Islet of Langerhans (tissue), 1 donor: Measurements from ENCODE around the gene BCAR3.

ENCODE experiments used
- FAIRE-seq: peaks from one replicate; lab custom pipeline; 2011; peaks lifted over from hg19 to GRCh38; lab: Jason Lieb, UNC

Gene BCAR3

DNA sequence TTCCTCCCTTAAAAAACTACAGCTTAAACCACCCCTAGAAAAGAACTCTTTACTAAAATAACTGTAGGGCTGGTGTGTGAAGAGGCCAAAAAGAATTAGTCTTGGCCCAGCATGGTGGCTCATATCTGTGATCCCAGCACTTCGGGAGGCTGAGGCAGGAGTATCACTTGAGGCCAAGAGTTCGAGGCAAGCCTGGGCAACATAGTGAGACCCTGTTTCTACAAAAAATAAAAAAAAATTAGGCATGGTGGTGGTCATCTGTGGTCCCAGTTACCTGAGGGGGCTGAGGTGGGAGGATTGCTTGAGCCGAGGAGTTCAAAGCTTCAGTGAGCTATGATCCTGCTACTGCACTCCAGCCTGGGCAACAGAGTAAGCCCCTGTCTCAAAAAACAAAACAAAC is 44.9 kb downstream of the BCAR3 start:
- FAIRE-seq, result no peak

- FAIRE-seq, result no peak
These were observed 45.8 kb downstream of the BCAR3 start for GRCh38 chr1:93635614-93636543.

DNA sequence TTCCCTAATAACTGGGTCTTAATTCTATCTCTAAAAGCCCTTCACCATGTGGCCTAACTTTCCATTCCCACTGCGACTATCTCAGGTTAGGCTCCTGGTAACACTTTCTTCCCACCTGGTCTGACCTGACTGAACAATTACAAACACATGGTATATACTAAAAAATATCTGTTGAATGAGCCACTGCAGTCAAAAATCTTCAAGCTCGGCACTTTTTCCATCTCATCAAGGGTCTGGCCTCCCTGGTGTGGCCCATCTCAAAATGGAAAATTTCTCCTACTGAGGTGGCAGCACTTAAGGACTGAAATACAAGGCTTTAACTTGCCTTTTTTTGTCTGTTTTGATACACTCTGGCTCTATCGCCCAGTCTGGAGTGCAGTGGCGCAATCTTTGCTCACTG is 48.3 kb downstream of the BCAR3 start:
- no peak for FAIRE-seq

- no peak for FAIRE-seq
These were observed 49.8 kb downstream of the BCAR3 start for GRCh38 chr1:93631626-93632365.

GRCh38 chr1:93630168-93630567 is 51.5 kb downstream of the BCAR3 start:
- no peak for FAIRE-seq

- FAIRE-seq, result peak; percentile 99
These were observed 52.3 kb downstream of the BCAR3 start for GRCh38 chr1:93629101-93630059.

DNA sequence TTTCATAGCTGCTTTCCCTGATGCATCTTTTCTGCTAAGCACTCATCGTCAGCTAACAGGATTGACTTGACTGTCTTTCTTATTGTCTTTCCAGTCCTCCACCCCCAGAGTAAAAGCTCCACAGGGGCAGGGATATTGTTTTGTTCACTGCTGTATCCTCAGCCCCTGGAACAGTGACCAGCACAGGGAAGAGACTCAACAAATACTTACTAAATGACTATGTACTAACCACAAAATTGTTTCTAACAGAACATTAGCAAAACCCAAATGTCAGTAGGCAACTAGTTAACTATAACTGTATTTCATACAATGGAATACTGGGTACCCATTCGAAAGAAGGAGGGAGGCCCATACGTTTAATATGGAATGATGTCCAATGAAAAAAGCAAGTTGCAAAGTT is 53.0 kb downstream of the BCAR3 start:
- FAIRE-seq, result no peak

DNA sequence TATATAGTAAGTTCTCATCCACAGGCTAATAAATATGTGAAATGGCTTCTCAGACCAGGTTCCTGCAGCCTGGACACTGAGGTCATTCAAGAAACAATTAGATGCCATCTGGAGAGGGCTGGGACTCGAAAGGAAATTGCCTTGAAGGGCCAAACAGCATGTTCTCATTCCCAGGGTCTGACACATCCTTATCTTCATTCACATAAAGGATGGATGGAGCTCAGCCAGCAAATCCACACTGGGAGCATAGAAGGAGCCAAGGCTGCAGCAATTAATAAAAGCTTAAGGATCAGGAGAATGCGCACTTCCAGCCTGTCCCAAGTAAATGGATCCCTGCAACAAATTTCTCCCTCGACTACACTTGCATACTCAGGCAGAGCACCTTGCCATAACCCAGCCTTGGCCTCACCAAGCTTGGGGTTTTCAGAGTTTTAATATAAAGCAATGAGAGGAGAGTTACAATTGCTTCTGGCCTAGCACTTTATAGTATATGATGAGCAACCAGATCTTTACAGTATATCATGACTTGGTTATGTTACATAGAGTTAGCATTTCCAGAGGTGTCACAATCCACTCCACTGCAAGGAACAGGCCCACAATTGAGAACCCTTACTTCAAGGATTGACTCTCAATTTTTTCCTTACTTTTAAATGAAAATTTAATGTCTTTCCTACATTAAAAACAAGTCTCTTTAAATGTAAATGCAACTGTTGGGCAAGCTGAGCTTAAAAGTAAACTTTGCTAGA is 55.9 kb downstream of the BCAR3 start:
- no peak for FAIRE-seq

- no peak for FAIRE-seq
These were observed 57.8 kb downstream of the BCAR3 start for GRCh38 chr1:93623875-93624274.

DNA sequence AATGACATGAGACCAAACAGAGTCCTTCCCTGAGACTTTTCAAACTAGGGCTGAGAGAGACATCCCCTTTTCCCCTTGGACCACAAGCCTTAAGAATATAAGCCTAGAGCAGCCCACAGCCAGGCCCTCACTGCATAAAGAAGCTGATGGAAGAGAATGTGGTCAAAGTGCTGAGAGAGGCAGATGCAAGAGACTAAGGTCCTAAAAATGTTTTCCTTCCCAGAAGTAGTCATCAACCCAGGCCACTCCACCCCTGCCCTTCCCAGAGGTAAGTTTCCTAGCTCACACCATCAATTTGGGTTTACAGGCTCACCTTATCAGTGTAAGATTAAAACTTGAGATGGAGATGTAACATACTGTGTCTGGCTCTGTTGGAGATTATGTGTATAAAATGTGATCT is 58.2 kb downstream of the BCAR3 start:
- no peak for FAIRE-seq

GRCh38 chr1:93621246-93621645 is 60.4 kb downstream of the BCAR3 start:
- no peak for FAIRE-seq

DNA sequence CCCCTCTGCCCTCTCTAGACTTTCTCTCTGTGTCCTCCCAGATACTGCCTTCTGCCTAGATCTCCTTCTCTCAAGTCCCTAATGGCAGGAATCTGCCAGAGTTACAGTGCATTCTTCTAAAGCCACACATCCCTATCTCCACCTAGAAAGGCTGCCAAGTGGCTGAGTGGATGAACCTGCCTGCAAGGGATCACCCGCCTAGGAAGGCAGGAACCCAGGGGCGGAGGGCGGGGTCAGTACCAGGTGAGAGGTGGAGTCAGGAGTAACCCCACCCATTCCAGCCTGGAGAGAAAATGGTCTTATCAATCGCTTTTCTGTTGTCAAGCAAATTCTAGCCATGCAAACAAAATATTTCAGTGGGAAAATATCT is 60.8 kb downstream of the BCAR3 start:
- FAIRE-seq, result no peak

DNA sequence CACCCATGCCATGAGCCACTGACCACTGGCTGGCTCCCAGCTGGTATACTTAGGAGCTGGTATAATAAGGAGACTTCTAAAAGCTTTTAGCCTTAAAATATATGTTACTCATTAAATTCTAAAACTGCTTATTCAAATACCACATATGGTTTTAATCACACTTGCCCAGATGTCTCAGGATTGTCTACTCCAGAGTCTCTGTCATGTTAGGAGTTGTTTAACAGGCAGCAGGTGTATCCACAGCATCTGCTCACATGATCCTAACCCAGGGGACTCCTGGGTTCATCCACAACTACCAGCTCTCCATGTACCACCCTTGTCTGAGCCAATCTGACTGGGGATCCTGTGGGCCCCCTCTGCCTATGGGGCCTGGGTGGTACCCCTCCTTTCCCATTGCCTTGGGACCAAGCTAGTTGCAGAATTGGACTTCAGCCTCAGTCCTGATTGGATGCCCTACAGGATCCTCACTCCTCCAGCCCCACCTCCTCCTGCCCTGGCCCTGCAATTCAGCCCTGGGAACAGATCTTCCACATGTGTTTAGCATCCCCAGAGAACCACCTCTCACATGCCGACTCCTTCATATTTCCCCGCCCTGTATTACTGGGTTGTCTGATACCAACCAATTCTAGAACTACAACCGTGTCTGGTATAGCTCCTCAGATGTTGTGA is 61.3 kb downstream of the BCAR3 start:
- FAIRE-seq, result no peak

DNA sequence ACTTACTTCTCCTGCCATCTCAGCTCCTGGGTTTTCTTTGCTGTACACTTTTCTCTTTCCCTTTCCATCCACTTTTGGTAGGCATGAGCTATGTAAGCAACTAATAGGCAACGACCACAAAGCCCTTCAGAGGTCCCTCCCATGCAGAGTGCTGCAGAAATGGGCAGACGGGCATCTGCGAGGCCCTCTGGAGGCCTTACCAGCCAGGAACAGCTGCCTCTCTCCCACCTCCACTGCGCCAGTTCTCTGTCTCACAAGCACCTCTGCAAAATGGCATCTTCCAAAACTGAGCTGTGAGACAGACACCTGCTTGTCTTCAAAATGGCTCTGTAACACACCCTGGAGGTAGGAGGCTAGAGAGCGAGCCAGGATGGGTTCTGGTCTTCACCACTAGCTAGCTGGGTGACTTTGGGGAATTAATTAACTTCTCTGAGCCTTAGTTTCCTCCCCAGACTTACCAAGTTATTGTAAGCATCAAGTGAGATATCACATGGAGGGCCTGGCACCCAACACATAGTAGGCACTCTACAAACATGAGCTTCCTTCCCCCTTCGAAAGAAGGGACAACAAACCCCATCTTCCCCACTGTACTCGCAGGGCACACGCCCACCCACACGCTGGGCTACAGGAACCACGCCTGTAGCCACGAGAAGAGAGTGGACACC is 62.0 kb downstream of the BCAR3 start:
- FAIRE-seq, result no peak

GRCh38 chr1:93617670-93618499 is 63.8 kb downstream of the BCAR3 start:
- FAIRE-seq, result no peak

GRCh38 chr1:93616996-93617669 is 64.5 kb downstream of the BCAR3 start:
- FAIRE-seq, result no peak

GRCh38 chr1:93616221-93616995 is 65.2 kb downstream of the BCAR3 start:
- no peak for FAIRE-seq

GRCh38 chr1:93615582-93616150 is 66.0 kb downstream of the BCAR3 start:
- no peak for FAIRE-seq
